ENCODE results near the gene DNLZ. TPM values are rescaled to one million over a fixed set of nuclear protein-coding genes. Genes with fewer than 3 reads are reported as not detected.

DNLZ gene
- total and polyA plus RNA-seq, 9 of the 15 experiments (the other 6 are each of a cell fraction or from before 2014, with no cell fraction given) = 0.17 to 44.6 (median 3.4) TPM

GRCh38 chr9:136410500-136411287 lies 47.1 kb upstream of the DNLZ start, which contains the start of the genes ENTR1 and PMPCA (continued):
- no peak for TF ChIP-seq CEBPZ (IDR thresholded peaks at IDR 0.05; ENCODE audit: borderline replicate concordance, low read depth, low read length)
- no peak for TF ChIP-seq TRIM28 (IDR thresholded peaks at IDR 0.05)
- no peak for TF ChIP-seq THRAP3 (IDR thresholded peaks at IDR 0.05; ENCODE audit: borderline replicate concordance)
- no peak for TF ChIP-seq NR2C2 (CRISPR knock-in tag; IDR thresholded peaks at IDR 0.05)
- no peak for TF ChIP-seq NR2C2 (tag; IDR thresholded peaks at IDR 0.05)
- no peak for TF ChIP-seq E2F3 (CRISPR knock-in tag; IDR thresholded peaks at IDR 0.05)
- no peak for TF ChIP-seq DMBX1 (CRISPR knock-in tag; IDR thresholded peaks at IDR 0.05; ENCODE audit: borderline replicate concordance)
- no peak for TF ChIP-seq CHD4 (IDR thresholded peaks at IDR 0.05; ENCODE audit: insufficient read depth, insufficient replicate concordance, low read depth, low read length, poor library complexity, severe bottlenecking)
- TF ChIP-seq ZNF24 (IDR thresholded peaks at IDR 0.05) = no peak
- TF ChIP-seq PCBP2 (IDR thresholded peaks at IDR 0.05; ENCODE audit: low read depth, low read length, poor library complexity, severe bottlenecking) = no peak
- no peak for TF ChIP-seq KLF1 (tag; IDR thresholded peaks at IDR 0.05)
- no peak for TF ChIP-seq ZNF133 (CRISPR knock-in tag; IDR thresholded peaks at IDR 0.05)
- TF ChIP-seq MEF2A (IDR thresholded peaks at IDR 0.05; ENCODE audit: control insufficient read depth, low read depth, low read length) = no peak
- peak; percentile 97 for TF ChIP-seq EGR1 (conservative IDR thresholded peaks at IDR 0.05)
- TF ChIP-seq ZNF280B (CRISPR knock-in tag; IDR thresholded peaks at IDR 0.05) = no peak
- TF ChIP-seq CGGBP1 (CRISPR knock-in tag; IDR thresholded peaks at IDR 0.05) = 0 out of 2 replicates have a peak, but pooled peaks have one; percentile 4
- no peak for TF ChIP-seq ILK (tag; IDR thresholded peaks at IDR 0.05; ENCODE audit: borderline replicate concordance, low read depth)
- TF ChIP-seq IRF9 (tag; IDR thresholded peaks at IDR 0.05) = no peak
- no peak for TF ChIP-seq ZFP36 (IDR thresholded peaks at IDR 0.05; ENCODE audit: low read depth, low read length, partially characterized antibody)
- no peak for TF ChIP-seq ZNF584 (CRISPR knock-in tag; IDR thresholded peaks at IDR 0.05; ENCODE audit: low read depth)
- TF ChIP-seq FOXA1 (IDR thresholded peaks at IDR 0.05; ENCODE audit: borderline replicate concordance) = no peak
- TF ChIP-seq ZNF830 (CRISPR knock-in tag; IDR thresholded peaks at IDR 0.05) = no peak

All from K562 (cell line).